ENCODE data around the gene SSBP4. TPM values are rescaled to one million over a fixed set of nuclear protein-coding genes. Genes with fewer than 3 reads are reported as not detected.

The SSBP4 gene
- total and polyA plus RNA-seq, 2 of the 4 experiments (the other 2 are of a cell fraction), result 14.9 to 39.7 TPM

DNA sequence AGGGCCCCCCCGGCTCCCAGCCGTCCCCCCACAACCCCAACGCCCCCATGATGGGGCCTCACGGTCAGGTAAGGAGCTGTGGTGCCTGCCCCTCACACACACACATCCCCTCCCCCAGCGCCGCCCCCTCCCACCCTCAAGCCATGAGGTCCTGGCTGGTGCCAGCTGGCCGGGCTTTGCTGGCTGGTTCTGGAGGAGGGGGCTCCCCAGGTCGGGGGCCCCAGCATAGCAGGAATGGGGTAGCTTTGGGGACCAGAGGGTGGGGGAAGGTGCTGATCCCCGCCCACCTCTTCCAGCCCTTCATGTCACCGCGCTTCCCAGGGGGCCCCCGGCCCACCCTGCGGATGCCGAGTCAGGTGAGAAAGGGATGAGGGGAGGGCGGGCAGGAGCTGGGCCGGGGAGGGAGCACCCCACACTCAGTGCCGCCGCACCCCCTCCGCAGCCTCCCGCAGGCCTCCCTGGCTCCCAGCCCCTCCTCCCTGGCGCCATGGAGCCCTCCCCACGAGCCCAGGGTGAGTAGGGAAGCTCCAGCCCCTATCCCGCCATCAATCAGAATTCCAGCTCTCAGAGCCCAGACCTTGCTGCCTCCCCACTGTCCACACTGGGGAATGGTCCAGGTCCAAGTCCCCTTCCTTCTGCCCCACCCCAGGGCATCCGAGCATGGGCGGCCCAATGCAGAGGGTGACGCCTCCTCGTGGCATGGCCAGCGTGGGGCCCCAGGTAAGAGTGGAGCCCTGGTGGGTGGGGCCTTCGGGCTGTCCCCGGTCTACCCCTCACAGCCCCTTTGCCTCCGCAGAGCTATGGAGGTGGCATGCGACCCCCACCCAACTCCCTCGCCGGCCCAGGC lies 12.4 kb downstream of the SSBP4 start:
- H3K9me3 ChIP-seq (ENCODE audit: control insufficient read depth, insufficient read depth, low read length), result no peaks in the 10 kb centered on the region
- DNase-seq, result no peak
- CTCF ChIA-PET, result no interaction called here

More for the DNA sequence above, 12.4 kb downstream of the SSBP4 start:
- H3K4me2 ChIP-seq (ENCODE audit: low read depth, low read length), result no peak overlapping the region
- no peak overlapping the region for H2AK5ac ChIP-seq (ENCODE audit: low read depth, low read length)
- dilution Hi-C loops (cut with HindIII; ENCODE audit: low sequenced_read_pairs, unreplicated experiment) (no loop called here), in situ Hi-C loops (cut with MboI; ENCODE audit: low sequenced_read_pairs) (no loop called here), intact Hi-C loops (cut with micrococcal nuclease) (no loop called here)
- TF ChIP-seq USF2 (IDR thresholded peaks at IDR 0.05; ENCODE audit: low read depth, low read length) (no peak), NFE2L2 (IDR thresholded peaks at IDR 0.05; ENCODE audit: low read depth, low read length) (no peak), RFX5 (IDR thresholded peaks at IDR 0.05; ENCODE audit: low read depth, low read length) (no peak), RCOR1 (IDR thresholded peaks at IDR 0.05; ENCODE audit: insufficient replicate concordance, low read length) (no peak), MXI1 (IDR thresholded peaks at IDR 0.05; ENCODE audit: borderline replicate concordance, low read depth, low read length) (no peak), POLR2A (IDR thresholded peaks at IDR 0.05; ENCODE audit: low read depth, low read length) (no peak), MAFK (IDR thresholded peaks at IDR 0.05; ENCODE audit: low read depth, low read length) (no peak), CHD1 (IDR thresholded peaks at IDR 0.05; ENCODE audit: low read depth, low read length) (no peak), SMC3 (IDR thresholded peaks at IDR 0.05; ENCODE audit: low read depth, low read length) (no peak), ELK1 (IDR thresholded peaks at IDR 0.05; ENCODE audit: borderline replicate concordance, low read depth, low read length) (no peak), BHLHE40 (IDR thresholded peaks at IDR 0.05; ENCODE audit: low read depth, low read length) (no peak), FOS (IDR thresholded peaks at IDR 0.05; ENCODE audit: low read depth, low read length) (no peak)
- TF ChIP-seq, protein P1, sequence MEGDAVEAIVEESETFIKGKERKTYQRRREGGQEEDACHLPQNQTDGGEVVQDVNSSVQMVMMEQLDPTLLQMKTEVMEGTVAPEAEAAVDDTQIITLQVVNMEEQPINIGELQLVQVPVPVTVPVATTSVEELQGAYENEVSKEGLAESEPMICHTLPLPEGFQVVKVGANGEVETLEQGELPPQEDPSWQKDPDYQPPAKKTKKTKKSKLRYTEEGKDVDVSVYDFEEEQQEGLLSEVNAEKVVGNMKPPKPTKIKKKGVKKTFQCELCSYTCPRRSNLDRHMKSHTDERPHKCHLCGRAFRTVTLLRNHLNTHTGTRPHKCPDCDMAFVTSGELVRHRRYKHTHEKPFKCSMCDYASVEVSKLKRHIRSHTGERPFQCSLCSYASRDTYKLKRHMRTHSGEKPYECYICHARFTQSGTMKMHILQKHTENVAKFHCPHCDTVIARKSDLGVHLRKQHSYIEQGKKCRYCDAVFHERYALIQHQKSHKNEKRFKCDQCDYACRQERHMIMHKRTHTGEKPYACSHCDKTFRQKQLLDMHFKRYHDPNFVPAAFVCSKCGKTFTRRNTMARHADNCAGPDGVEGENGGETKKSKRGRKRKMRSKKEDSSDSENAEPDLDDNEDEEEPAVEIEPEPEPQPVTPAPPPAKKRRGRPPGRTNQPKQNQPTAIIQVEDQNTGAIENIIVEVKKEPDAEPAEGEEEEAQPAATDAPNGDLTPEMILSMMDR (conservative IDR thresholded peaks at IDR 0.05; ENCODE audit: low read depth, low read length), result no peak
- peaks cover 7% of the 10 kb centered on the region for H3K9me1 ChIP-seq (ENCODE audit: insufficient read depth, low read length)
- H3K27ac ChIP-seq (ENCODE audit: insufficient read depth, low read length), result no peak overlapping the region
- peaks cover 29% of the 10 kb centered on the region for H4K20me1 ChIP-seq (ENCODE audit: insufficient read depth, low read length)
- no peak overlapping the region for H3K9ac ChIP-seq (ENCODE audit: low read depth, low read length)
- H2AK9ac ChIP-seq (replicated peaks; ENCODE audit: low read depth, low read length, poor library complexity), result no peak overlapping the region
- no peak overlapping the region for H3K56ac ChIP-seq (ENCODE audit: extremely low read depth, insufficient read depth, low read length)
- no peak overlapping the region for H3K23ac ChIP-seq (ENCODE audit: low read depth, low read length)
- peaks cover 13% of the 10 kb centered on the region; the same call in 1 of the 2 replicates for H3K36me3 ChIP-seq (ENCODE audit: control insufficient read depth, insufficient read depth, low read length)
- no peak overlapping the region for H2AFZ ChIP-seq (replicated peaks; ENCODE audit: low read length, poor library complexity)
- WGBS, 2 experiments (ENCODE audit: extremely low coverage in 2 of 2, insufficient read length in 1 of 2), result 87% methylated on average over 3 of the region's 34 CpGs; no CpG with 5 or more reads in 1 of the 2 experiments
- BruUV-seq (replicated peaks), result no TSS peak
- H3K18ac ChIP-seq (ENCODE audit: low read depth, low read length), result no peak overlapping the region
- H4K8ac ChIP-seq (ENCODE audit: low read depth in 2 of 2, low read length in 2 of 2), result no peak overlapping the region
- ATAC-seq (ENCODE audit: low read depth), result no peak
- H2BK120ac ChIP-seq (ENCODE audit: low read depth, low read length), result no peak overlapping the region
- no peak overlapping the region for H2BK5ac ChIP-seq (ENCODE audit: low read depth, low read length, poor library complexity, severe bottlenecking)
- peaks cover 7 to 47% of the 10 kb centered on the region in 2 experiments; a peak in 2 of 4 replicates for H3K79me1 ChIP-seq (ENCODE audit: low read depth in 1 of 2, low read length in 2 of 2)
- no peaks in the 10 kb centered on the region for H3K27me3 ChIP-seq (ENCODE audit: control insufficient read depth, insufficient read depth, low read length)
- no peak overlapping the region for H3K14ac ChIP-seq (replicated peaks; ENCODE audit: low read depth, low read length)
- no peak overlapping the region for H3K4ac ChIP-seq (ENCODE audit: low read depth, low read length)
- H3K4me1 ChIP-seq (ENCODE audit: control insufficient read depth, insufficient read depth, low read length), result peaks cover 11% of the 10 kb centered on the region
- no peak overlapping the region for H4K5ac ChIP-seq (ENCODE audit: low read depth, low read length)
- POLR2A ChIA-PET (ENCODE audit: unreplicated experiment), result interaction anchor here (0.6 kb wide), 1 partner anchor 86 kb away, joined by 26 read pairs; no protein-coding TSS in a partner anchor
- no peak overlapping the region for H2BK20ac ChIP-seq (ENCODE audit: low read depth, low read length)
- no peak overlapping the region for H2BK15ac ChIP-seq (ENCODE audit: low read depth, low read length)
- H3K4me3 ChIP-seq (ENCODE audit: insufficient read depth, low read depth, low read length), result no peak overlapping the region
- no peak overlapping the region for H4K91ac ChIP-seq (ENCODE audit: insufficient read depth, low read depth, low read length)
